OCI-LY3 (cell line): Measurements from ENCODE around the gene MYH15.

Source experiments
- EZH2phosphoT487 ChIP-seq: fragments of 200-600 bp; shearing (Covaris generic); IDR thresholded peaks from 2 replicates; pipeline ENCODE4 v1.6.1; 2018; ENCODE audit warnings: antibody characterized with exemption, mixed run types, low read depth
- TF ChIP-seq, protein P1 (sequence below): fragments of 200-600, 300-600 bp; sonication (generic); IDR thresholded peaks from 2 replicates; pipeline ENCODE4 v1.5.1; 2014; ENCODE audit warnings: antibody characterized with exemption, low read length, low read depth

DNA sequence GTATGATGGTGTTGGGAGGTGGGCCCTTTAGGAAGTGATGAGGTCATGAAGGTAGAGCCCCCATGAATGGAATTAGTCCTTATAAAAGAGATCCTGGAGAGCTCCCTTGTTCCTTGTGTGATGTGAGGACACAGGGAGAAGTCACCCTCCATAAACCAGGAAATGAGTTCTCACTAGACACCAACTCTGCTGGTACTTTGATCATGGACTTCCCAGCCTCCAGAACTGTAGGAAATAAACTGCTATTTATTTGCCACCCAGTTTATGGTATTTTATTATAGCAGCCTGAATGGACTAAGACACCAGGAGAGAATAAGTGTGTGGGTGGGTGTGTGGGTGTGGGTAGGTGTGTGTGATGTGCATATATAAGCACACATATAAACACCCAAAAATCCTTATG is 71.9 kb downstream of the MYH15 start:
- TF ChIP-seq, protein P1, sequence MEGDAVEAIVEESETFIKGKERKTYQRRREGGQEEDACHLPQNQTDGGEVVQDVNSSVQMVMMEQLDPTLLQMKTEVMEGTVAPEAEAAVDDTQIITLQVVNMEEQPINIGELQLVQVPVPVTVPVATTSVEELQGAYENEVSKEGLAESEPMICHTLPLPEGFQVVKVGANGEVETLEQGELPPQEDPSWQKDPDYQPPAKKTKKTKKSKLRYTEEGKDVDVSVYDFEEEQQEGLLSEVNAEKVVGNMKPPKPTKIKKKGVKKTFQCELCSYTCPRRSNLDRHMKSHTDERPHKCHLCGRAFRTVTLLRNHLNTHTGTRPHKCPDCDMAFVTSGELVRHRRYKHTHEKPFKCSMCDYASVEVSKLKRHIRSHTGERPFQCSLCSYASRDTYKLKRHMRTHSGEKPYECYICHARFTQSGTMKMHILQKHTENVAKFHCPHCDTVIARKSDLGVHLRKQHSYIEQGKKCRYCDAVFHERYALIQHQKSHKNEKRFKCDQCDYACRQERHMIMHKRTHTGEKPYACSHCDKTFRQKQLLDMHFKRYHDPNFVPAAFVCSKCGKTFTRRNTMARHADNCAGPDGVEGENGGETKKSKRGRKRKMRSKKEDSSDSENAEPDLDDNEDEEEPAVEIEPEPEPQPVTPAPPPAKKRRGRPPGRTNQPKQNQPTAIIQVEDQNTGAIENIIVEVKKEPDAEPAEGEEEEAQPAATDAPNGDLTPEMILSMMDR = no peak
- no peak for TF ChIP-seq EZH2phosphoT487
